ENCODE results near the gene PADI4. TPM values are rescaled to one million over a fixed set of nuclear protein-coding genes. Genes with fewer than 3 reads are reported as not detected.

Gene PADI4
- total RNA-seq, 1 donor from 2014 or later = not detected

DNA sequence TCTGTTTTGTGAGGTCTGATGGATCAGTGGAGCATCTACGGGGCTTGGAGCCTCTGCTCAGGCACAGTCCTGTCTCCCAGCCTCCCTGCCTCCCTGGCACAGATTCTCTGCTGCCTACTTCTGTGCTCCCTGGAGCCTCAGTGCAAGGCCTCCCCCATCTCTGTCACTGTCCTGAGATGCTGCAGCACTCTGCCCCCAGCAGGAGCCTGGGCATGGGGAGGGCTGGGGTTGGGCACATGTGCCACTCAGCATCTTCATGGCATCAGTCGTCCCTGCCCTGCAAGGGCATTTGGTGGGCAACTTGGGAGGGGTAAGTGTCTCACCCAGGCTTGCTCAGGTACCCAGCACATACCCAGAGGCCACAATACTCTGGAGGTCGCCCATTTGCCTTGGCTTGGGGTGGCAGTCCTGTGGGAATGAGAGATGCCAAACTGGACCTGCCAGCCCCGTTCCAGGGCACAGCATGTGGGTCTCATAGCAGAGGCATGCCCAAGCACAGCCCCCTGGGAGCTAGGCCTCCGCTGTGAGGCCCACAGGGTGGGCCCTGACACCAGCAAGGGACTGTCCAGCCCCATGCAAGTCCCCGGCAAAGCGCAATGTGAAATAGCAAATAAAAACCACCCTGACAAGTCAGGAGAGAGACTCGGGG lies 30.4 kb upstream of the PADI4 start:
- no peak overlapping the region for H3K4me3 ChIP-seq
- H3K36me3 ChIP-seq = no peaks in the 10 kb centered on the region
- no peak for DNase-seq (ENCODE audit: low spot score in 2 of 2)
- no peak for TF ChIP-seq CTCF (IDR thresholded peaks at IDR 0.05)
- no peaks in the 10 kb centered on the region for H3K4me1 ChIP-seq
- H3K27ac ChIP-seq = no peak overlapping the region
- H3K9me3 ChIP-seq = no peaks in the 10 kb centered on the region
- intact Hi-C loops (cut with DNase I) = no loop called here
- no peaks in the 10 kb centered on the region for H3K27me3 ChIP-seq

GRCh38 chr1:17278996-17279830 lies 28.8 kb upstream of the PADI4 start:
- H3K27ac ChIP-seq = no peak overlapping the region
- DNase-seq (ENCODE audit: low spot score in 2 of 2) = no peak
- H3K4me3 ChIP-seq = no peak overlapping the region
- intact Hi-C loops (cut with DNase I) = no loop called here
- no peak for TF ChIP-seq CTCF (IDR thresholded peaks at IDR 0.05)
- no peaks in the 10 kb centered on the region for H3K36me3 ChIP-seq
- H3K27me3 ChIP-seq = no peaks in the 10 kb centered on the region
- no peaks in the 10 kb centered on the region for H3K4me1 ChIP-seq
- no peaks in the 10 kb centered on the region for H3K9me3 ChIP-seq

DNA sequence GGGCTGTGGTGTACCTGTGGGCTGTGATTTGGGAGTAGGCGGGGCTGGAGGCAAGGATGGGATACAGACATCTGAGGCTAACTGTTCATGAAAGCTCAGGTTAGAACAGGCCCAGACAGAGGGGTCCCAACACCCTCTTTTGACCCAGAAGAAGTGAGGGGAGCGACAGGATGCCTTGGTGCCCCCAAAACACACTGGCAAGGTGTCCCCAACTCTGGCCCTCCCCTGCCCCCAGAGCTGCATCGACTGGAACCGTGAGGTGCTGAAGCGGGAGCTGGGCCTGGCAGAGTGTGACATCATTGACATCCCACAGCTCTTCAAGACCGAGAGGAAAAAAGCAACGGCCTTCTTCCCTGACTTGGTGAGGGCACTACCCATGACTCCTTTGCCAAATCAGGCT lies 27.6 kb upstream of the PADI4 start:
- no peaks in the 10 kb centered on the region for H3K4me1 ChIP-seq
- TF ChIP-seq CTCF (IDR thresholded peaks at IDR 0.05) = no peak
- no peaks in the 10 kb centered on the region for H3K36me3 ChIP-seq
- H3K4me3 ChIP-seq = no peak overlapping the region
- H3K9me3 ChIP-seq = no peaks in the 10 kb centered on the region
- DNase-seq (ENCODE audit: low spot score in 2 of 2) = no peak
- intact Hi-C loops (cut with DNase I) = no loop called here
- no peaks in the 10 kb centered on the region for H3K27me3 ChIP-seq
- no peak overlapping the region for H3K27ac ChIP-seq

DNA sequence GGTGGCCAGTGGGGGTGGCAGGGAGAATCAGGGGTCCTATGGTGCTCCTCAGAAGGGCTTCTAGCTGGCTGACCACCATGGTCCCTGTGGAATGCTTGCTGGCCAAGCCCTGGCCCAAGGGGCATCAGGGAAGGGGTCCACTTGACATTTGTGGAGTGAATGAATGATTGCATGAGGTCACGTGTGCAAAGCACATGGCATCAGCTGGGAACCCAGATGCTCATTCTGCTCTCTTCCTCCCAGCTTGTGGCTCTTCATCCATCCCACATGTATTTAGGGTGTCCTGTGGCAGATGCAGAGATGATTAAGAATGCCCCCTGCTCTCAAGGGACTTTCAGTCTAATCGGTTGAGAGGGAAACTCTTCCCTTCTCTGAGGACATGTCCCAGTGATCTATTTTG lies 27.1 kb upstream of the PADI4 start:
- Histone ChIP-seq H3K4me3 (no peak overlapping the region), H3K9me3 (no peaks in the 10 kb centered on the region), H3K27me3 (no peaks in the 10 kb centered on the region), H3K27ac (no peak overlapping the region), H3K4me1 (no peaks in the 10 kb centered on the region), H3K36me3 (no peaks in the 10 kb centered on the region)
- TF ChIP-seq CTCF (IDR thresholded peaks at IDR 0.05) = no peak
- intact Hi-C loops (cut with DNase I) = no loop called here
- DNase-seq (ENCODE audit: low spot score in 2 of 2) = no peak

DNA sequence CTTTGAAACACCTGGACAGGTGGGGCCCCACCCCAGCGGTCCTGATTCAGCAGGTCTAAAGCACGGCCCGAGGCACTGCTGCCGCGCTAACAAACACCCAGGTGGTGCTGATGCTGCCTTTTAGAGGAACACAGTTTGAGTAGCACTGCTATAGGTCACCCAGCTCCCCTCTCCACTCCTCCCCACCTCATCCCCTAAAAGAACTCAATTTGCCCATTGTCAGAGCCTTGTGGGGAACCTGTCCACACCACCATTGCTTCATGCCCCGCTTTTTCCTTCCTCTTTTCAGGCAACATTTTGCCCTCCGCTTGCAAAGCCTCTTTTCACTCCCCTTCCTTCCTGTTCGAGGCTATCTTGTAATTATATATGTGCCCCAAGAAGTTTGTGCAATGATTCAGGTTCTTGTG lies 26.2 kb upstream of the PADI4 start:
- H3K4me1 ChIP-seq = no peaks in the 10 kb centered on the region
- H3K27me3 ChIP-seq = no peaks in the 10 kb centered on the region
- DNase-seq (ENCODE audit: low spot score in 2 of 2) = no peak
- intact Hi-C loops (cut with DNase I) = no loop called here
- no peak overlapping the region for H3K27ac ChIP-seq
- TF ChIP-seq CTCF (IDR thresholded peaks at IDR 0.05) = no peak
- H3K9me3 ChIP-seq = no peaks in the 10 kb centered on the region
- no peak overlapping the region for H3K4me3 ChIP-seq
- no peaks in the 10 kb centered on the region for H3K36me3 ChIP-seq
